ENCODE data around the gene GRB2.

GRB2 gene

DNA sequence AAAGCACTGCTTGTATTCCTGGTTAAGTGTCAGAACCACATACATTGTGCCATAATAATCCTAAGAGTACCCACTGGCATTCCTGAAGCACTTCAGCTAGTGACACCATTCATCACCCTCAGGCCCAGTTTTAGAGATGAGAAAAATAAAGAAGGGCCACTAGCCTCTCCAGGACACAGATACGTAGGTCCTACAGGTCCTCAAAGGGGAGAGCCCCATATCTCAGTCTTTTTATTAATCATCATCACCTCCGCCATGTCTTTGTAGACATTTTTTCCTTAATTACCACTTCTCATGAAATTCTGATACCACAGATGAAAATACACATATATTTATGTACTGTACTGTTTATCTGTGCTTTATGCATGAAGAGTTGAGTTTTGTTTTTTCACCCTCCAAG, 43.5 kb downstream of the GRB2 start:
- TF ChIP-seq, protein P1, sequence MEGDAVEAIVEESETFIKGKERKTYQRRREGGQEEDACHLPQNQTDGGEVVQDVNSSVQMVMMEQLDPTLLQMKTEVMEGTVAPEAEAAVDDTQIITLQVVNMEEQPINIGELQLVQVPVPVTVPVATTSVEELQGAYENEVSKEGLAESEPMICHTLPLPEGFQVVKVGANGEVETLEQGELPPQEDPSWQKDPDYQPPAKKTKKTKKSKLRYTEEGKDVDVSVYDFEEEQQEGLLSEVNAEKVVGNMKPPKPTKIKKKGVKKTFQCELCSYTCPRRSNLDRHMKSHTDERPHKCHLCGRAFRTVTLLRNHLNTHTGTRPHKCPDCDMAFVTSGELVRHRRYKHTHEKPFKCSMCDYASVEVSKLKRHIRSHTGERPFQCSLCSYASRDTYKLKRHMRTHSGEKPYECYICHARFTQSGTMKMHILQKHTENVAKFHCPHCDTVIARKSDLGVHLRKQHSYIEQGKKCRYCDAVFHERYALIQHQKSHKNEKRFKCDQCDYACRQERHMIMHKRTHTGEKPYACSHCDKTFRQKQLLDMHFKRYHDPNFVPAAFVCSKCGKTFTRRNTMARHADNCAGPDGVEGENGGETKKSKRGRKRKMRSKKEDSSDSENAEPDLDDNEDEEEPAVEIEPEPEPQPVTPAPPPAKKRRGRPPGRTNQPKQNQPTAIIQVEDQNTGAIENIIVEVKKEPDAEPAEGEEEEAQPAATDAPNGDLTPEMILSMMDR (IDR thresholded peaks at IDR 0.05; ENCODE audit: insufficient read depth, missing control alignments) = no peak
- DNase-seq (ENCODE audit: insufficient read length, low spot score) (no peak), FAIRE-seq (no peak)

DNA sequence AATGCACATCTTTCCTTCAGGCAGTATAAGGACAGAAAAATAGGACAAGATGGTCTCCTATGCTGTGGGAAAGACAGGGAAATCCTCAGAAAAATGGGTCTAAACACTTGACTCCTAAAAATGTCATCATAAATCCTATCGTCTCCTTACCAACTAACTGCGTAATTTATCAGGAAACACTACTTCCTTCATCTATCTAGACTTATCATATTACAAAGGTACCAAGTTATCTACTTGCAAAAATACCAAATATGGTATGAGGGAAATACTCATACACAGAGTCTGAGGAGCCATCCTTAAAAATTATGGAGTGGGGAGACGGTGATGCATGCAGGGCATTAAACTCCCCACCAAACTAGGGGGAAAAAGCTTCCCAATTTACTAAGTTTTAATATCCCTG, 44.1 kb downstream of the GRB2 start:
- TF ChIP-seq, protein P1 (IDR thresholded peaks at IDR 0.05; ENCODE audit: insufficient read depth, missing control alignments) = no peak
- no peak for DNase-seq (ENCODE audit: insufficient read length, low spot score)
- no peak for FAIRE-seq

GRCh38 chr17:75356260-75356937, 49.1 kb downstream of the GRB2 start:
- no peak for DNase-seq (ENCODE audit: insufficient read length, low spot score)
- TF ChIP-seq, protein P1 (IDR thresholded peaks at IDR 0.05; ENCODE audit: insufficient read depth, missing control alignments) = no peak
- no peak for FAIRE-seq

- FAIRE-seq (no peak), DNase-seq (ENCODE audit: insufficient read length, low spot score) (no peak)
- TF ChIP-seq, protein P1 (IDR thresholded peaks at IDR 0.05; ENCODE audit: insufficient read depth, missing control alignments) = no peak
Observed at GRCh38 chr17:75353176-75353575, 52.3 kb downstream of the GRB2 start.

DNA sequence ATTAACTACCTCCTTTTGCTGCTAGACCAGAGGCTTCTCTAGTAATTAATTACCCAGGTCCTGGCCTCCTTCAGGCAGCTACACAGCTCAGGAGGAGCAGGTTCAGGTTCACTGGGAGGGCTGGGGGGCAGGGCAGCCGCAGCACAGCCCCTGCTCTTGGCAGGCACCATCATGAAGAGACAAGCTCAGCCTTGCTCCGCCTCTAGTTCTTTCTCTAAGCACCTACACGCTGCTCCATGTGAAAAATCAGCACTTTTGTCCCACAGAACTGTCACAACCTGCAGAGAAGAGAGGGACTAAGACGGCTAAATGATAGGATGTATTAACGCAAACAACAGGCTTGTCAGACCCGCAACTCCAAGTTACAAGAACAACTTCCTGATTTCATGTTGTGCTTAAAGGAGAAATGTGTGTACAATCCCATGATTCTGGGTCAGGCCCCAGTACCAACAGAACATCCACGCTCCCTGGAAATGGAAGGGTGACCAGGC, 53.4 kb downstream of the GRB2 start:
- FAIRE-seq = no peak
- no peak for DNase-seq (ENCODE audit: insufficient read length, low spot score)

GRCh38 chr17:75350706-75351105, 54.8 kb downstream of the GRB2 start:
- TF ChIP-seq, protein P1 (IDR thresholded peaks at IDR 0.05; ENCODE audit: insufficient read depth, missing control alignments) = no peak
- FAIRE-seq = no peak
- DNase-seq (ENCODE audit: insufficient read length, low spot score) = no peak

More for the DNA sequence above, 53.4 kb downstream of the GRB2 start:
- TF ChIP-seq, protein P1 (IDR thresholded peaks at IDR 0.05; ENCODE audit: insufficient read depth, missing control alignments) = no peak

- DNase-seq (ENCODE audit: insufficient read length, low spot score) (no peak), FAIRE-seq (no peak)
- TF ChIP-seq, protein P1 (IDR thresholded peaks at IDR 0.05; ENCODE audit: insufficient read depth, missing control alignments) = no peak
Observed at GRCh38 chr17:75350029-75350428, 55.4 kb downstream of the GRB2 start.
